Measurements from ENCODE around the gene CMA1.
"Not testable (repeated sequence)": the region's sequence is repeated elsewhere in the genome, so short reads cannot be mapped to it uniquely, and the experiment has no call there.

CMA1 gene

GRCh38 chr14:24514209-24514608, 6.1 kb upstream of the CMA1 start:
- no peaks in the 10 kb centered on the region for H3K4me1 ChIP-seq (ENCODE audit: insufficient read depth, low read length)
- H2AFZ ChIP-seq (ENCODE audit: low read depth, low read length) = no peak overlapping the region
- H3K9me3 ChIP-seq (ENCODE audit: insufficient read depth, low read length, severe bottlenecking) = no peaks in the 10 kb centered on the region
- ATAC-seq (ENCODE audit: insufficient read depth, low read depth) (no peak), DNase-seq (no peak)
- no peaks in the 10 kb centered on the region for H3K79me2 ChIP-seq (ENCODE audit: insufficient read depth, low read length)
- H3K4me2 ChIP-seq (ENCODE audit: insufficient read depth, low read length) = no peak overlapping the region
- TF ChIP-seq EZH2 (IDR thresholded peaks at IDR 0.05; ENCODE audit: borderline replicate concordance, low read depth, low read length, severe bottlenecking) (no peak), CTCF (IDR thresholded peaks at IDR 0.05; ENCODE audit: borderline replicate concordance, extremely low read depth, low read length, poor library complexity, severe bottlenecking) (no peak)
- no peaks in the 10 kb centered on the region for H3K27me3 ChIP-seq (ENCODE audit: insufficient read depth, low read length, poor library complexity)
- no peak overlapping the region for H3K9ac ChIP-seq (ENCODE audit: low read depth, low read length)
- no peak overlapping the region for H3K4me3 ChIP-seq (ENCODE audit: low read depth in 1 of 2, low read length in 2 of 2)
- no peaks in the 10 kb centered on the region for H4K20me1 ChIP-seq (ENCODE audit: insufficient read depth, low read length)
- no peaks in the 10 kb centered on the region for H3K36me3 ChIP-seq (ENCODE audit: insufficient read depth, low read length)
- no peak overlapping the region for H3K27ac ChIP-seq (ENCODE audit: low read length)

- Histone ChIP-seq H3K36me3 (ENCODE audit: insufficient read depth, low read length) (no peaks in the 10 kb centered on the region), H3K9me3 (ENCODE audit: insufficient read depth, low read length, severe bottlenecking) (no peaks in the 10 kb centered on the region), H3K27ac (ENCODE audit: low read length) (no peak overlapping the region), H3K27me3 (ENCODE audit: insufficient read depth, low read length, poor library complexity) (no peaks in the 10 kb centered on the region), H3K4me2 (ENCODE audit: insufficient read depth, low read length) (no peak overlapping the region), H3K4me1 (ENCODE audit: insufficient read depth, low read length) (no peaks in the 10 kb centered on the region), H3K79me2 (ENCODE audit: insufficient read depth, low read length) (no peaks in the 10 kb centered on the region), H3K9ac (ENCODE audit: low read depth, low read length) (no peak overlapping the region), H2AFZ (ENCODE audit: low read depth, low read length) (no peak overlapping the region), H4K20me1 (ENCODE audit: insufficient read depth, low read length) (no peaks in the 10 kb centered on the region), H3K4me3 (ENCODE audit: low read depth in 1 of 2, low read length in 2 of 2) (no peak overlapping the region)
- TF ChIP-seq CTCF (IDR thresholded peaks at IDR 0.05; ENCODE audit: borderline replicate concordance, extremely low read depth, low read length, poor library complexity, severe bottlenecking) = no peak
- no peak for TF ChIP-seq EZH2 (IDR thresholded peaks at IDR 0.05; ENCODE audit: borderline replicate concordance, low read depth, low read length, severe bottlenecking)
- ATAC-seq (ENCODE audit: insufficient read depth, low read depth) (no peak), DNase-seq (peak; percentile 19)
These were observed 4.9 kb upstream of the CMA1 start for GRCh38 chr14:24513009-24513408.

GRCh38 chr14:24506443-24506842, 1.6 kb downstream of the CMA1 start:
- Histone ChIP-seq H2AFZ (ENCODE audit: low read depth, low read length) (no peak overlapping the region), H3K9me3 (ENCODE audit: insufficient read depth, low read length, severe bottlenecking) (no peaks in the 10 kb centered on the region), H3K4me3 (ENCODE audit: low read depth in 1 of 2, low read length in 2 of 2) (no peak overlapping the region), H3K27me3 (ENCODE audit: insufficient read depth, low read length, poor library complexity) (no peaks in the 10 kb centered on the region), H3K27ac (ENCODE audit: low read length) (no peak overlapping the region), H3K4me2 (ENCODE audit: insufficient read depth, low read length) (no peak overlapping the region), H4K20me1 (ENCODE audit: insufficient read depth, low read length) (no peaks in the 10 kb centered on the region), H3K79me2 (ENCODE audit: insufficient read depth, low read length) (no peaks in the 10 kb centered on the region), H3K9ac (ENCODE audit: low read depth, low read length) (no peak overlapping the region), H3K36me3 (ENCODE audit: insufficient read depth, low read length) (no peaks in the 10 kb centered on the region), H3K4me1 (ENCODE audit: insufficient read depth, low read length) (no peaks in the 10 kb centered on the region)
- DNase-seq (no peak), ATAC-seq (ENCODE audit: insufficient read depth, low read depth) (no peak)
- no peak for TF ChIP-seq CTCF (IDR thresholded peaks at IDR 0.05; ENCODE audit: borderline replicate concordance, extremely low read depth, low read length, poor library complexity, severe bottlenecking)
- no peak for TF ChIP-seq EZH2 (IDR thresholded peaks at IDR 0.05; ENCODE audit: borderline replicate concordance, low read depth, low read length, severe bottlenecking)

GRCh38 chr14:24504425-24504950, 3.6 kb downstream of the CMA1 start:
- no peak overlapping the region for H3K4me3 ChIP-seq (ENCODE audit: low read depth in 1 of 2, low read length in 2 of 2)
- DNase-seq (no peak), ATAC-seq (ENCODE audit: insufficient read depth, low read depth) (no peak)
- no peak overlapping the region for H3K4me2 ChIP-seq (ENCODE audit: insufficient read depth, low read length)
- H3K36me3 ChIP-seq (ENCODE audit: insufficient read depth, low read length) = no peaks in the 10 kb centered on the region
- no peaks in the 10 kb centered on the region for H4K20me1 ChIP-seq (ENCODE audit: insufficient read depth, low read length)
- no peak overlapping the region for H3K9ac ChIP-seq (ENCODE audit: low read depth, low read length)
- no peak overlapping the region for H3K27ac ChIP-seq (ENCODE audit: low read length)
- H3K9me3 ChIP-seq (ENCODE audit: insufficient read depth, low read length, severe bottlenecking) = no peaks in the 10 kb centered on the region
- H2AFZ ChIP-seq (ENCODE audit: low read depth, low read length) = no peak overlapping the region
- H3K79me2 ChIP-seq (ENCODE audit: insufficient read depth, low read length) = no peaks in the 10 kb centered on the region
- no peaks in the 10 kb centered on the region for H3K4me1 ChIP-seq (ENCODE audit: insufficient read depth, low read length)
- TF ChIP-seq EZH2 (IDR thresholded peaks at IDR 0.05; ENCODE audit: borderline replicate concordance, low read depth, low read length, severe bottlenecking) (no peak), CTCF (IDR thresholded peaks at IDR 0.05; ENCODE audit: borderline replicate concordance, extremely low read depth, low read length, poor library complexity, severe bottlenecking) (no peak)
- no peaks in the 10 kb centered on the region for H3K27me3 ChIP-seq (ENCODE audit: insufficient read depth, low read length, poor library complexity)

- not testable (repeated sequence) for H3K4me3 ChIP-seq (ENCODE audit: low read depth in 1 of 2, low read length in 2 of 2); H4K20me1 ChIP-seq (ENCODE audit: insufficient read depth, low read length); H3K27me3 ChIP-seq (ENCODE audit: insufficient read depth, low read length, poor library complexity); H3K9me3 ChIP-seq (ENCODE audit: insufficient read depth, low read length, severe bottlenecking); ATAC-seq (ENCODE audit: insufficient read depth, low read depth); H3K9ac ChIP-seq (ENCODE audit: low read depth, low read length); DNase-seq; H3K4me2 ChIP-seq (ENCODE audit: insufficient read depth, low read length); H3K36me3 ChIP-seq (ENCODE audit: insufficient read depth, low read length); H3K27ac ChIP-seq (ENCODE audit: low read length); H2AFZ ChIP-seq (ENCODE audit: low read depth, low read length); H3K4me1 ChIP-seq (ENCODE audit: insufficient read depth, low read length); H3K79me2 ChIP-seq (ENCODE audit: insufficient read depth, low read length)
These were observed 16.3 kb downstream of the CMA1 start for GRCh38 chr14:24491586-24492408.

Measured in DND-41 (cell line).